Glutamatergic neuron (in vitro differentiated cells): ENCODE data around the gene PARP3. TPM values are rescaled to one million over a fixed set of nuclear protein-coding genes. Genes with fewer than 3 reads are reported as not detected.

Experiments
- DNase-seq: peaks from one replicate; pipeline ENCODE4 v3.0.0; 2022
- H3K27ac Mint-ChIP-seq: one replicate; pipeline ENCODE4 v1.8.0; 2020; ENCODE audit warnings: mild to moderate bottlenecking, mixed read lengths, inconsistent platforms; ENCODE audit not compliant: unreplicated experiment
- H3K27me3 Mint-ChIP-seq: one replicate; pipeline ENCODE4 v1.8.0; 2020; ENCODE audit warnings: mild to moderate bottlenecking, moderate library complexity, mixed read lengths, inconsistent platforms; ENCODE audit not compliant: unreplicated experiment
- H3K36me3 Mint-ChIP-seq: one replicate; pipeline ENCODE4 v1.8.0; 2020; ENCODE audit warnings: mild to moderate bottlenecking, mixed read lengths, inconsistent platforms; ENCODE audit not compliant: unreplicated experiment
- H3K4me1 Mint-ChIP-seq: one replicate; pipeline ENCODE4 v1.8.0; 2020; ENCODE audit warnings: mild to moderate bottlenecking, low read depth, mixed read lengths, inconsistent platforms; ENCODE audit not compliant: unreplicated experiment
- H3K4me3 Mint-ChIP-seq: one replicate; pipeline ENCODE4 v1.8.0; 2020; ENCODE audit warnings: mild to moderate bottlenecking, mixed read lengths, inconsistent platforms; ENCODE audit not compliant: unreplicated experiment
- H3K9me3 Mint-ChIP-seq: one replicate; pipeline ENCODE4 v1.8.0; 2020; ENCODE audit warnings: mild to moderate bottlenecking, moderate library complexity, mixed read lengths, inconsistent platforms; ENCODE audit not compliant: unreplicated experiment
- total RNA-seq: library from RNA; stranded (reverse); fragmentation: NEBNext Ultra II Directional; extraction: Animal tissue kit (Norgen Biotek cat#: 25700); gene quantifications from one replicate; pipeline ENCODE4 v1.2.1, GENCODE V29; 2021; ENCODE audit not compliant: unreplicated experiment
- TF ChIP-seq, protein P1 (sequence below): fragments of 200-600 bp; sonication (generic); IDR thresholded peaks from one replicate; pipeline ENCODE4 v1.5.0; 2021; ENCODE audit not compliant: partially characterized antibody, unreplicated experiment

PARP3 gene
- total RNA-seq, 1 donor from 2014 or later = 3.8 TPM

DNA sequence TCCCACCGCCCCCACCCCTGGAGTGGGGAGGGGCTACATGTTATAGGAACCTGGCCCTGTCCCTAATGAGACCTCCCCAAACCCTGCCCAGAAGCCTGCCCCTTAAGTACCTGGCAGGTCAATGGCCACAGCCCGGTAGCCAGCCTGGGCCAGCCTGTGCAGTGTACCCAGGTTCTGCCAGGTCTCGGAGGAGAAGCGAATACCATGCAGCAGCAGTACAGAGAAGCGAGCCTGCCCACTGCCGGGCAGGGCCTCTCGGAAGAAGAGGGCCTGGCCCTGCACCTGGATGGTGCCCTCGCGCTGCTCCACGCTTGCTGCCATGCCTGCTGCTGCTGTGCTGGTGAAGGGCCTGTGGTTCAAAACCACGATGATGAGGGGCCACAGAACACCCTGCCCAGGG is 29.2 kb downstream of the PARP3 start:
- no peak overlapping the region for H3K4me3 Mint-ChIP-seq
- H3K36me3 Mint-ChIP-seq = peaks cover 5% of the 10 kb centered on the region
- H3K27ac Mint-ChIP-seq = peak overlapping the region; percentile 23
- H3K4me1 Mint-ChIP-seq = peaks cover 29% of the 10 kb centered on the region
- H3K9me3 Mint-ChIP-seq = peaks cover 26% of the 10 kb centered on the region
- no peak for DNase-seq
- TF ChIP-seq, protein P1, sequence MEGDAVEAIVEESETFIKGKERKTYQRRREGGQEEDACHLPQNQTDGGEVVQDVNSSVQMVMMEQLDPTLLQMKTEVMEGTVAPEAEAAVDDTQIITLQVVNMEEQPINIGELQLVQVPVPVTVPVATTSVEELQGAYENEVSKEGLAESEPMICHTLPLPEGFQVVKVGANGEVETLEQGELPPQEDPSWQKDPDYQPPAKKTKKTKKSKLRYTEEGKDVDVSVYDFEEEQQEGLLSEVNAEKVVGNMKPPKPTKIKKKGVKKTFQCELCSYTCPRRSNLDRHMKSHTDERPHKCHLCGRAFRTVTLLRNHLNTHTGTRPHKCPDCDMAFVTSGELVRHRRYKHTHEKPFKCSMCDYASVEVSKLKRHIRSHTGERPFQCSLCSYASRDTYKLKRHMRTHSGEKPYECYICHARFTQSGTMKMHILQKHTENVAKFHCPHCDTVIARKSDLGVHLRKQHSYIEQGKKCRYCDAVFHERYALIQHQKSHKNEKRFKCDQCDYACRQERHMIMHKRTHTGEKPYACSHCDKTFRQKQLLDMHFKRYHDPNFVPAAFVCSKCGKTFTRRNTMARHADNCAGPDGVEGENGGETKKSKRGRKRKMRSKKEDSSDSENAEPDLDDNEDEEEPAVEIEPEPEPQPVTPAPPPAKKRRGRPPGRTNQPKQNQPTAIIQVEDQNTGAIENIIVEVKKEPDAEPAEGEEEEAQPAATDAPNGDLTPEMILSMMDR = no peak
- peaks cover 19% of the 10 kb centered on the region for H3K27me3 Mint-ChIP-seq

DNA sequence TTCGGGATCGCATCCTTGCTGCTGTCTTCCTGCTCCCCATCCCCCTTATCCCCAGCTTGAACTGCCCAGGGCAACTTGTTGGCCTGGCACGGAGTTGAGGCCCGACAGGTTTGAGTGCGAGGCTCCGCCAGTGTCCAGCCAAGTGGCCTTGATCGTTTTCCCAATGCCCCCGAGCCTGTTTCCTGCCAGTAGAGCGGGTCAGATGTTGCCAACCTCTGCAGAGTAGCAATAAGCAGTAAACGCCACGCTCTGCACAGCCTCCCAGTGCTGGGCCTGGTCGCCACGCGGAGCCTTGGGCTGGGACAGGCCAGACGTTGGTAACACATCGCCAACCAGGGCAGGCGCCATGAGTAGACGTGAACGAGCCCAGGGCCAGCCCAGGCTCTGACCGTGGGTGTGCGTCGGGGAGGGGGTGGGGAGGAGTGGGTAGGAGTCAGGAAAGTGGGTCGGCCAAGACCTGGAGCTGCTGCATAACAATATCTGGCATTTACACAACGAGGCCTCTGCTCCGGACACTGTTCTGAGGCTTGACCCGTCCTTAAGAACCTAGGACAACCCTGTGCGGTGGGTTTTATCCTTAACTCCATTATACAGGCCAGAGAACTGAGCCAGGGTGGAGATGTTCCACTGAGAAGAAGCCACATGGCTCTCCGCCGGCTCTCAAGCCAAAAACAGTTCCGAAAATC is 32.3 kb downstream of the PARP3 start:
- Mint-ChIP-seq H3K9me3 (peaks cover 11% of the 10 kb centered on the region), H3K36me3 (no peaks in the 10 kb centered on the region), H3K4me3 (peak overlapping the region; percentile 91), H3K27me3 (peaks cover 12% of the 10 kb centered on the region), H3K4me1 (peaks cover 20% of the 10 kb centered on the region), H3K27ac (no peak overlapping the region)
- DNase-seq = no peak
- TF ChIP-seq, protein P1 = peak; percentile 69

- peaks cover 10% of the 10 kb centered on the region for H3K9me3 Mint-ChIP-seq
Observed at GRCh38 chr3:51974963-51975851, 33.0 kb downstream of the PARP3 start, which contains the start of gene ABHD14A. ABHD14A (plus strand) TSS chr3:51975064; CDS start chr3:51975136, 72 bp downstream.

DNA sequence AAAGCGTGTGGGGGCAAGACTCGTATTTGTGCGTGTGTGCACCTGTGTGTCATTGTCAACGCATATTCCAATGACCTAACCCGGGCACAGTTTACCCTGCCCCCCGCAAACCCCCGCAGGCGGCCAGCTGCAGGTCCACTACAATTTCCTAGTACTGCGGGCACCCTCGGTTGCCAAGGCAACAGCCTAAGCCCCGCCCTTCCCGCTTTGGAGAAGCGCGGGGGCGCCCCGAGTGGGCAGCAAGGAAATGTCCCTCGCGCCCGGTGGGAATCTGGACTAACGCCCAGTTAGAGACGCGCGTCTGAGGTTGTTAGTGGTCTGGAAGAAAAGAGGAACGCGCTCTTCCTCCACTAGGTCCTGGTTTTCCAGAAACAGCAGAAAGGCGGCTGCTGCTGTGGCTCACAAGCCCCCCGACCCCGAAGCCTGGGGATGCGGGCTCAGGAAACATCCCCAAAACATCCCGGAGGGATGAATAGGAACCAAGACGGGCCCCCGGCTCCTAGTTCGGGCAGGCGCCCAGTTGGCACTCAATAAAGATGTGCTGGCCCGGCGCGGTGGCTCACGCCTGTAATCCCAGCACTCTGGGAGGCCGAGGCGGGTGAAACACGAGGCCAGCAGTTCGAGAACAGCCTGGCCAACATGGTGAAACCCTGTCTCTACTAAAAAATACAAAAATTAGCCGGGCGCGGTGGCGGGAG is 33.8 kb downstream of the PARP3 start:
- peak; percentile 82 for DNase-seq
- Mint-ChIP-seq H3K4me1 (peaks cover 11% of the 10 kb centered on the region), H3K27ac (peak overlapping the region; percentile 79), H3K9me3 (peaks cover 8% of the 10 kb centered on the region), H3K36me3 (no peaks in the 10 kb centered on the region), H3K4me3 (peak overlapping the region; percentile 89), H3K27me3 (peaks cover 12% of the 10 kb centered on the region)
- TF ChIP-seq, protein P1 = no peak

More at GRCh38 chr3:51974963-51975851, 33.0 kb downstream of the PARP3 start, which contains the start of gene ABHD14A:
- no peaks in the 10 kb centered on the region for H3K36me3 Mint-ChIP-seq
- peak within 1 kb of the TSS; percentile 87 for H3K27ac Mint-ChIP-seq
- TF ChIP-seq, protein P1 = no peak
- DNase-seq = peak; percentile 65
- peak within 1 kb of the TSS; percentile 91 for H3K4me3 Mint-ChIP-seq
- H3K27me3 Mint-ChIP-seq = peaks cover 12% of the 10 kb centered on the region
- peaks cover 17% of the 10 kb centered on the region for H3K4me1 Mint-ChIP-seq
